HEK293 (cell line): ENCODE results near the gene JAZF1.

Source experiments
- CTCF ChIA-PET: fragments of 350-600 bp; formaldehyde crosslinking; extraction: SDS; loops from one replicate; lab custom pipeline; 2021; ENCODE audit warnings: antibody characterized with exemption; lab: Yijun Ruan, JAX
- POLR2A ChIA-PET: fragments of 300-600 bp; formaldehyde crosslinking; extraction: SDS; loops from one replicate; lab custom pipeline; 2020; ENCODE audit warnings: antibody characterized with exemption, inconsistent platforms; lab: Yijun Ruan, JAX
- H3K27ac ChIP-seq: fragments of 200-500 bp; sonication (Bioruptor generic); 2 replicates; pipeline ENCODE4 v1.5.1; 2014; ENCODE audit warnings: low read depth, low read length, control low read depth, inconsistent platforms; ENCODE audit errors: extremely low read depth
- H3K36me3 ChIP-seq, 2 experiments: fragments of 200-500 bp in 1 of 2; sonication (Bioruptor generic) in 1 of 2; 1 replicate in 1 of 2; 2 replicates in 1 of 2; pipeline ENCODE4 v1.5.1; 2014 to 2017; ENCODE audit warnings: inconsistent platforms in 2 of 2, low read length in 2 of 2; ENCODE audit not compliant: control insufficient read depth in 2 of 2, insufficient read depth in 1 of 2
- H3K4me1 ChIP-seq: fragments of 200-500 bp; sonication (Bioruptor generic); 2 replicates; pipeline ENCODE4 v1.5.1; 2014; ENCODE audit warnings: mild to moderate bottlenecking, low read length, inconsistent platforms; ENCODE audit not compliant: control insufficient read depth, insufficient read depth
- H3K4me3 ChIP-seq: 2 replicates; pipeline ENCODE4 v1.5.1; 2011; ENCODE audit warnings: low read depth, mild to moderate bottlenecking, control low read depth, low read length, moderate library complexity
- H3K9me3 ChIP-seq: fragments of 200-500 bp; sonication (Bioruptor generic); 2 replicates; pipeline ENCODE4 v1.5.1; 2014; ENCODE audit warnings: low read depth, low read length, inconsistent platforms; ENCODE audit not compliant: control insufficient read depth, insufficient read depth
- GLIS2 ChIP-seq: fragments of 450-650 bp; formaldehyde crosslinking; IDR thresholded peaks from 2 replicates; pipeline ENCODE4 v1.5.1; 2016; ENCODE audit warnings: missing biosample characterization, missing genetic modification characterization
- MYNN ChIP-seq: fragments of 450-650 bp; formaldehyde crosslinking; IDR thresholded peaks from 2 replicates; pipeline ENCODE4 v1.5.1; 2016; ENCODE audit warnings: missing biosample characterization, missing genetic modification characterization, borderline replicate concordance
- SCRT1 ChIP-seq: fragments of 450-650 bp; formaldehyde crosslinking; IDR thresholded peaks from 2 replicates; pipeline ENCODE4 v1.5.1; 2016; ENCODE audit warnings: missing biosample characterization, missing genetic modification characterization, borderline replicate concordance
- SCRT2 ChIP-seq: fragments of 450-650 bp; formaldehyde crosslinking; IDR thresholded peaks from 2 replicates; pipeline ENCODE4 v1.5.1; 2016; ENCODE audit warnings: missing biosample characterization, missing genetic modification characterization
- TRIM28 ChIP-seq: IDR thresholded peaks from 2 replicates; pipeline ENCODE4 v1.6.1; 2011; ENCODE audit warnings: low read length, control low read depth, borderline replicate concordance
- YY2 ChIP-seq: fragments of 450-650 bp; formaldehyde crosslinking; IDR thresholded peaks from 2 replicates; pipeline ENCODE4 v1.5.1; 2016; ENCODE audit warnings: missing biosample characterization, missing genetic modification characterization
- ZNF10 ChIP-seq: fragments of 450-650 bp; formaldehyde crosslinking; IDR thresholded peaks from 2 replicates; pipeline ENCODE4 v1.5.1; 2017; ENCODE audit warnings: missing biosample characterization, missing genetic modification characterization
- ZNF132 ChIP-seq: fragments of 450-650 bp; formaldehyde crosslinking; IDR thresholded peaks from 2 replicates; pipeline ENCODE4 v1.5.1; 2017; ENCODE audit warnings: missing biosample characterization, missing genetic modification characterization, borderline replicate concordance
- ZNF561 ChIP-seq: fragments of 450-650 bp; IDR thresholded peaks from 2 replicates; pipeline ENCODE4 v1.5.1; 2018; ENCODE audit warnings: missing biosample characterization, missing genetic modification characterization, borderline replicate concordance
- ZNF701 ChIP-seq: fragments of 450-650 bp; formaldehyde crosslinking; IDR thresholded peaks from 2 replicates; pipeline ENCODE4 v1.5.1; 2016; ENCODE audit warnings: missing biosample characterization, missing genetic modification characterization
- ZSCAN30 ChIP-seq: fragments of 450-650 bp; IDR thresholded peaks from 2 replicates; pipeline ENCODE4 v1.5.1; 2018; ENCODE audit warnings: missing biosample characterization, mild to moderate bottlenecking, missing genetic modification characterization, moderate library complexity
- TF ChIP-seq, protein P1 (sequence below): fragments of 450-650 bp; formaldehyde crosslinking; IDR thresholded peaks from 2 replicates; pipeline ENCODE4 v1.5.1; 2016; ENCODE audit warnings: missing biosample characterization, missing genetic modification characterization
- TF ChIP-seq, protein P2 (sequence below): fragments of 450-650 bp; formaldehyde crosslinking; IDR thresholded peaks from 2 replicates; pipeline ENCODE4 v1.5.1; 2016; ENCODE audit warnings: missing biosample characterization, missing genetic modification characterization, borderline replicate concordance
- TF ChIP-seq, protein P3 (sequence below): fragments of 450-650 bp; formaldehyde crosslinking; IDR thresholded peaks from 2 replicates; pipeline ENCODE4 v1.5.1; 2017; ENCODE audit warnings: missing biosample characterization, missing genetic modification characterization
- TF ChIP-seq, protein P4 (sequence below): fragments of 450-650 bp; formaldehyde crosslinking; IDR thresholded peaks from 2 replicates; pipeline ENCODE4 v1.5.1; 2016; ENCODE audit warnings: missing biosample characterization, missing genetic modification characterization
- TF ChIP-seq, protein P5 (sequence below): fragments of 450-650 bp; formaldehyde crosslinking; optimal IDR thresholded peaks from 2 replicates; pipeline ENCODE3; 2016; ENCODE audit warnings: missing biosample characterization, mild to moderate bottlenecking, missing genetic modification characterization

JAZF1 gene

DNA sequence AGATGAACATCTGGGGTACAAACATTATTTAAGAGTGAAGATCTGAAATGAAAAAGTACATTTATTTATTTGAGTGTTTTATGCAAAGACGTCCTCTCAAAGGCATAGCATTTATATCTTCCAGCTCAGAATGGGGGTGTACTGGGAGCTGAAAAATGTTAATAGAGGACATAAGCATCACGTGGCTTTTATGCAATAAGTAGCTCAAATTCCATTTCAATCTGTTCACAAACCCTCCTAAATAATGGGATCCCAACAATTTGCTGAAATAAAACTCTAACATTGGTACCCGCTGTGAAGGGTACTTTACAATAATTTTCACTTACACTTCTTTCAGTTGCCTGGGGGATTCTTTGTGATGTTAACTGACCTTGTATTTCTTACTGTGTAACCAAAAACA is 268.7 kb downstream of the JAZF1 start:
- Histone ChIP-seq H3K36me3 (no peaks in the 10 kb centered on the region), H3K4me3 (no peak overlapping the region), H3K4me1 (no peaks in the 10 kb centered on the region), H3K27ac (no peak overlapping the region), H3K9me3 (no peaks in the 10 kb centered on the region)
- ChIA-PET CTCF (interaction anchor here (0.6 to 1.5 kb wide), 2 partner anchors 11 to 108 kb away, joined by 3 to 5 read pairs; no protein-coding TSS in a partner anchor), POLR2A (no interaction called here)
- TF ChIP-seq TRIM28 (no peak), ZNF561 (tag by site-specific recombination) (no peak), ZNF10 (tag by site-specific recombination) (no peak)

DNA sequence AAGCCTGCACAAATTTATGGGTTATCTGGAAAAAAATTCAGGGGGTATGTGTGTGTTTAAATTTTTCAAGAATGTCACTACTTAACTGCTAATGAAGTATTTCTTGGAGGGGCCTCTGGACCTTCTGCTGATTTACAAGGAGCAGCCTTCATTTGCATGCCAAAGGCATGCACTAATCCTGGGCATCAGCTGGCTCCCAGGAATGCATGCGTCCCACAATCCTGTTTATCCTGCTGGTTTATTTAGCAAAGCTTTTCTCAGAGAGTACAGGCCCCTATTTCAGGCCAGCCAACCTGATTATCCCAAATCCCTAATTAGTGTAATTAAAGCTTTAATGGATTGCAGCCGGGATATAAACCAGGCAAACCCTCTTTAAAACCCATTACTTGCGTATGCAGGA is 270.3 kb downstream of the JAZF1 start:
- TF ChIP-seq ZNF132 (tag by site-specific recombination) (no peak), MYNN (tag by site-specific recombination) (no peak)
- TF ChIP-seq, protein P1, sequence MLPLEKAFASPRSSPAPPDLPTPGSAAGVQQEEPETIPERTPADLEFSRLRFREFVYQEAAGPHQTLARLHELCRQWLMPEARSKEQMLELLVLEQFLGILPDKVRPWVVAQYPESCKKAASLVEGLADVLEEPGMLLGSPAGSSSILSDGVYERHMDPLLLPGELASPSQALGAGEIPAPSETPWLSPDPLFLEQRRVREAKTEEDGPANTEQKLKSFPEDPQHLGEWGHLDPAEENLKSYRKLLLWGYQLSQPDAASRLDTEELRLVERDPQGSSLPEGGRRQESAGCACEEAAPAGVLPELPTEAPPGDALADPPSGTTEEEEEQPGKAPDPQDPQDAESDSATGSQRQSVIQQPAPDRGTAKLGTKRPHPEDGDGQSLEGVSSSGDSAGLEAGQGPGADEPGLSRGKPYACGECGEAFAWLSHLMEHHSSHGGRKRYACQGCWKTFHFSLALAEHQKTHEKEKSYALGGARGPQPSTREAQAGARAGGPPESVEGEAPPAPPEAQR (tag by site-specific recombination) = no peak
- TF ChIP-seq, protein P2, sequence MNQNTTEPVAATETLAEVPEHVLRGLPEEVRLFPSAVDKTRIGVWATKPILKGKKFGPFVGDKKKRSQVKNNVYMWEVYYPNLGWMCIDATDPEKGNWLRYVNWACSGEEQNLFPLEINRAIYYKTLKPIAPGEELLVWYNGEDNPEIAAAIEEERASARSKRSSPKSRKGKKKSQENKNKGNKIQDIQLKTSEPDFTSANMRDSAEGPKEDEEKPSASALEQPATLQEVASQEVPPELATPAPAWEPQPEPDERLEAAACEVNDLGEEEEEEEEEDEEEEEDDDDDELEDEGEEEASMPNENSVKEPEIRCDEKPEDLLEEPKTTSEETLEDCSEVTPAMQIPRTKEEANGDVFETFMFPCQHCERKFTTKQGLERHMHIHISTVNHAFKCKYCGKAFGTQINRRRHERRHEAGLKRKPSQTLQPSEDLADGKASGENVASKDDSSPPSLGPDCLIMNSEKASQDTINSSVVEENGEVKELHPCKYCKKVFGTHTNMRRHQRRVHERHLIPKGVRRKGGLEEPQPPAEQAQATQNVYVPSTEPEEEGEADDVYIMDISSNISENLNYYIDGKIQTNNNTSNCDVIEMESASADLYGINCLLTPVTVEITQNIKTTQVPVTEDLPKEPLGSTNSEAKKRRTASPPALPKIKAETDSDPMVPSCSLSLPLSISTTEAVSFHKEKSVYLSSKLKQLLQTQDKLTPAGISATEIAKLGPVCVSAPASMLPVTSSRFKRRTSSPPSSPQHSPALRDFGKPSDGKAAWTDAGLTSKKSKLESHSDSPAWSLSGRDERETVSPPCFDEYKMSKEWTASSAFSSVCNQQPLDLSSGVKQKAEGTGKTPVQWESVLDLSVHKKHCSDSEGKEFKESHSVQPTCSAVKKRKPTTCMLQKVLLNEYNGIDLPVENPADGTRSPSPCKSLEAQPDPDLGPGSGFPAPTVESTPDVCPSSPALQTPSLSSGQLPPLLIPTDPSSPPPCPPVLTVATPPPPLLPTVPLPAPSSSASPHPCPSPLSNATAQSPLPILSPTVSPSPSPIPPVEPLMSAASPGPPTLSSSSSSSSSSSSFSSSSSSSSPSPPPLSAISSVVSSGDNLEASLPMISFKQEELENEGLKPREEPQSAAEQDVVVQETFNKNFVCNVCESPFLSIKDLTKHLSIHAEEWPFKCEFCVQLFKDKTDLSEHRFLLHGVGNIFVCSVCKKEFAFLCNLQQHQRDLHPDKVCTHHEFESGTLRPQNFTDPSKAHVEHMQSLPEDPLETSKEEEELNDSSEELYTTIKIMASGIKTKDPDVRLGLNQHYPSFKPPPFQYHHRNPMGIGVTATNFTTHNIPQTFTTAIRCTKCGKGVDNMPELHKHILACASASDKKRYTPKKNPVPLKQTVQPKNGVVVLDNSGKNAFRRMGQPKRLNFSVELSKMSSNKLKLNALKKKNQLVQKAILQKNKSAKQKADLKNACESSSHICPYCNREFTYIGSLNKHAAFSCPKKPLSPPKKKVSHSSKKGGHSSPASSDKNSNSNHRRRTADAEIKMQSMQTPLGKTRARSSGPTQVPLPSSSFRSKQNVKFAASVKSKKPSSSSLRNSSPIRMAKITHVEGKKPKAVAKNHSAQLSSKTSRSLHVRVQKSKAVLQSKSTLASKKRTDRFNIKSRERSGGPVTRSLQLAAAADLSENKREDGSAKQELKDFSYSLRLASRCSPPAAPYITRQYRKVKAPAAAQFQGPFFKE = no peak
- TF ChIP-seq, protein P3, sequence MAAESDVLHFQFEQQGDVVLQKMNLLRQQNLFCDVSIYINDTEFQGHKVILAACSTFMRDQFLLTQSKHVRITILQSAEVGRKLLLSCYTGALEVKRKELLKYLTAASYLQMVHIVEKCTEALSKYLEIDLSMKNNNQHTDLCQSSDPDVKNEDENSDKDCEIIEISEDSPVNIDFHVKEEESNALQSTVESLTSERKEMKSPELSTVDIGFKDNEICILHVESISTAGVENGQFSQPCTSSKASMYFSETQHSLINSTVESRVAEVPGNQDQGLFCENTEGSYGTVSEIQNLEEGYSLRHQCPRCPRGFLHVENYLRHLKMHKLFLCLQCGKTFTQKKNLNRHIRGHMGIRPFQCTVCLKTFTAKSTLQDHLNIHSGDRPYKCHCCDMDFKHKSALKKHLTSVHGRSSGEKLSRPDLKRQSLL = no peak
- Histone ChIP-seq H3K4me1 (no peaks in the 10 kb centered on the region), H3K9me3 (no peaks in the 10 kb centered on the region), H3K36me3 (no peaks in the 10 kb centered on the region), H3K4me3 (no peak overlapping the region), H3K27ac (no peak overlapping the region)
- CTCF ChIA-PET = no interaction called here
- POLR2A ChIA-PET = no interaction called here

DNA sequence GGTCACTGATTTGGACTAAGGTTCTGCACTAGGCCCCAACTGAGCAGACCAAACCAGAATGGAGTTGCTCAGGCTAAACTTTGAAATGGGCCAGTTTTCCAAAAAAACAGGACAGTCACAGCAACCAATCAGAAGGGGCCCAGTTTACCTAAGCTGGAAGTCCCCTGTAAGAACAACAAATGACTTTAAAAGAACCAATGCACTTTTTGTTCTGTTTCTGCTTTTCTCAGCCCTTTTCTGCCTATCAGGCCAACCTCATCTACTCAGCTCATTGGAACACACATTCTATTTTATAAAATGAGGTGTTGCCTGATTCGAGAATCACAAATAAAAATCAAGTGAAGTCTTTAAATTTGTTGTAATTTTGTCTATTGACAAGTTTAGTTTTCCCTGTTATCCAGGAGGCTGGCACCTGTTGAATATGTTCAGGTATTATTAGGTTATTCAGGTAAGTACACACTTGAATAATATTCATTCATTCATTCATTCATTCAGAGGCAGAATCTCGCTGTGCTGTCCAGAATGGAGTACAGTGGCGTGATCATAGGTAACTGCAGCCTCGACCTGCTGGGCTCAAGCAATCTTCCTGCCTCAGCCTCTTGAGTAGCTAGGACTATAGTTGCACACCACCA is 271.9 kb downstream of the JAZF1 start:
- ChIA-PET CTCF (interaction anchor here (1.0 kb wide), 1 partner anchor 164 kb away, joined by 3 read pairs; no protein-coding TSS in a partner anchor), POLR2A (no interaction called here)
- H3K9me3 ChIP-seq = no peaks in the 10 kb centered on the region
- H3K27ac ChIP-seq = no peak overlapping the region
- H3K4me1 ChIP-seq = no peaks in the 10 kb centered on the region
- H3K4me3 ChIP-seq = no peak overlapping the region
- H3K36me3 ChIP-seq = no peaks in the 10 kb centered on the region
- TF ChIP-seq YY2 (tag by site-specific recombination) (no peak), SCRT1 (tag by site-specific recombination) (peak; percentile 50; the same call in 1 of the 2 replicates), SCRT2 (tag by site-specific recombination) (peak; percentile 81), ZSCAN30 (tag by site-specific recombination) (no peak), GLIS2 (no peak), ZNF701 (tag by site-specific recombination) (no peak)
- TF ChIP-seq, protein P4, sequence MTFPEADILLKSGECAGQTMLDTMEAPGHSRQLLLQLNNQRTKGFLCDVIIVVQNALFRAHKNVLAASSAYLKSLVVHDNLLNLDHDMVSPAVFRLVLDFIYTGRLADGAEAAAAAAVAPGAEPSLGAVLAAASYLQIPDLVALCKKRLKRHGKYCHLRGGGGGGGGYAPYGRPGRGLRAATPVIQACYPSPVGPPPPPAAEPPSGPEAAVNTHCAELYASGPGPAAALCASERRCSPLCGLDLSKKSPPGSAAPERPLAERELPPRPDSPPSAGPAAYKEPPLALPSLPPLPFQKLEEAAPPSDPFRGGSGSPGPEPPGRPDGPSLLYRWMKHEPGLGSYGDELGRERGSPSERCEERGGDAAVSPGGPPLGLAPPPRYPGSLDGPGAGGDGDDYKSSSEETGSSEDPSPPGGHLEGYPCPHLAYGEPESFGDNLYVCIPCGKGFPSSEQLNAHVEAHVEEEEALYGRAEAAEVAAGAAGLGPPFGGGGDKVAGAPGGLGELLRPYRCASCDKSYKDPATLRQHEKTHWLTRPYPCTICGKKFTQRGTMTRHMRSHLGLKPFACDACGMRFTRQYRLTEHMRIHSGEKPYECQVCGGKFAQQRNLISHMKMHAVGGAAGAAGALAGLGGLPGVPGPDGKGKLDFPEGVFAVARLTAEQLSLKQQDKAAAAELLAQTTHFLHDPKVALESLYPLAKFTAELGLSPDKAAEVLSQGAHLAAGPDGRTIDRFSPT (tag by site-specific recombination) = no peak
- TF ChIP-seq, protein P5, sequence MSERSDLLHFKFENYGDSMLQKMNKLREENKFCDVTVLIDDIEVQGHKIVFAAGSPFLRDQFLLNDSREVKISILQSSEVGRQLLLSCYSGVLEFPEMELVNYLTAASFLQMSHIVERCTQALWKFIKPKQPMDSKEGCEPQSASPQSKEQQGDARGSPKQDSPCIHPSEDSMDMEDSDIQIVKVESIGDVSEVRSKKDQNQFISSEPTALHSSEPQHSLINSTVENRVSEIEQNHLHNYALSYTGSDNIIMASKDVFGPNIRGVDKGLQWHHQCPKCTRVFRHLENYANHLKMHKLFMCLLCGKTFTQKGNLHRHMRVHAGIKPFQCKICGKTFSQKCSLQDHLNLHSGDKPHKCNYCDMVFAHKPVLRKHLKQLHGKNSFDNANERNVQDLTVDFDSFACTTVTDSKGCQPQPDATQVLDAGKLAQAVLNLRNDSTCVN (tag by site-specific recombination) = no peak
